A549 treated with GW870086 at 1 μM for 4 hours (cell line): Measurements from ENCODE around the gene MOV10. TPM values are rescaled to one million over a fixed set of nuclear protein-coding genes. Genes with fewer than 3 reads are reported as not detected.

Source experiments
- total RNA-seq: library from RNA; stranded (reverse); fragments of 200-300 nt; extraction: Qiagen RNA extraction; gene quantifications from 5 replicates; pipeline ENCODE4 v1.2.3, GENCODE V29; 2022; ENCODE audit warnings: low read depth

MOV10 gene
- 28.0 to 35.1 TPM (median 29.1 TPM) in 5 replicates for total RNA-seq

GRCh38 chr1:112674440-112674985, at the start of gene MOV10:
MOV10 (plus strand) TSS chr1:112674659; CDS start chr1:112674913, 254 bp downstream.

GRCh38 chr1:112706505-112707220, 32.2 kb downstream of the MOV10 start, which contains the start of gene RHOC:
RHOC (minus strand) TSS chr1:112707127; CDS start chr1:112703799, 3,328 bp downstream.

GRCh38 chr1:112715264-112716053, 41.0 kb downstream of the MOV10 start, which contains the start of gene PPM1J:
PPM1J (minus strand) TSS chr1:112715332; CDS start chr1:112715301, 31 bp downstream.

Other genes starting within 250 kb of the MOV10 start
- 0.10 to 0.39 TPM (median 0.17 TPM) in 5 replicates for gene WNT2B, start 165.7 kb upstream of the MOV10 start, total RNA-seq
- gene ST7L, start 55.5 kb upstream of the MOV10 start, total RNA-seq = 10.6 to 13.5 TPM (median 11.6 TPM) in 5 replicates
- 56.1 to 77.2 TPM (median 63.6 TPM) in 5 replicates for gene CAPZA1, start 54.8 kb upstream of the MOV10 start, total RNA-seq
- 353 to 392 TPM (median 376 TPM) in 5 replicates for gene RHOC, start 32.5 kb downstream of the MOV10 start, total RNA-seq
- gene PPM1J, start 40.7 kb downstream of the MOV10 start, total RNA-seq = 0.89 to 1.6 TPM (median 0.99 TPM) in 5 replicates